ENCODE results near the gene DNAJC18. TPM values are rescaled to one million over a fixed set of nuclear protein-coding genes. Genes with fewer than 3 reads are reported as not detected.
A peak's percentile ranks its signal among the peaks of the same experiment; 100 is the strongest.

The DNAJC18 gene
- total RNA-seq, 1 experiment from 2014 or later = 9.0 TPM

- DNase-seq = no peak
- Histone ChIP-seq H3K4me3 (ENCODE audit: low read length) (no peak overlapping the region), H3K4me2 (ENCODE audit: low read depth, low read length, poor library complexity, severe bottlenecking) (no peak overlapping the region), H3K27me3 (ENCODE audit: low read length) (no peaks in the 10 kb centered on the region), H3K36me3 (ENCODE audit: insufficient read depth, low read length) (no peaks in the 10 kb centered on the region), H3K27ac (ENCODE audit: low read length) (no peak overlapping the region), H2AFZ (ENCODE audit: low read length) (no peak overlapping the region), H3K4me1 (ENCODE audit: low read length) (no peaks in the 10 kb centered on the region), H3K79me2 (ENCODE audit: low read length) (no peaks in the 10 kb centered on the region), H3K9me3 (ENCODE audit: low read length) (no peaks in the 10 kb centered on the region), H3K9me2 (replicated peaks; ENCODE audit: insufficient read depth, low read length) (no peaks in the 10 kb centered on the region), H3K9ac (ENCODE audit: low read length) (no peak overlapping the region), H4K20me1 (ENCODE audit: insufficient read depth, low read depth, low read length) (no peaks in the 10 kb centered on the region)
These were observed 13.8 kb downstream of the DNAJC18 start for GRCh38 chr5:139425497-139425896.

GRCh38 chr5:139422307-139422893 is 16.9 kb downstream of the DNAJC18 start:
- no peaks in the 10 kb centered on the region for H3K9me2 ChIP-seq (replicated peaks; ENCODE audit: insufficient read depth, low read length)
- H3K9ac ChIP-seq (ENCODE audit: low read length) = no peak overlapping the region
- H3K79me2 ChIP-seq (ENCODE audit: low read length) = no peaks in the 10 kb centered on the region
- no peak overlapping the region for H2AFZ ChIP-seq (ENCODE audit: low read length)
- H3K4me3 ChIP-seq (ENCODE audit: low read length) = no peak overlapping the region
- no peak overlapping the region for H3K4me2 ChIP-seq (ENCODE audit: low read depth, low read length, poor library complexity, severe bottlenecking)
- H3K27ac ChIP-seq (ENCODE audit: low read length) = no peak overlapping the region
- no peaks in the 10 kb centered on the region for H3K27me3 ChIP-seq (ENCODE audit: low read length)
- no peaks in the 10 kb centered on the region for H3K36me3 ChIP-seq (ENCODE audit: insufficient read depth, low read length)
- peak; percentile 90 for DNase-seq
- no peaks in the 10 kb centered on the region for H3K4me1 ChIP-seq (ENCODE audit: low read length)
- H4K20me1 ChIP-seq (ENCODE audit: insufficient read depth, low read depth, low read length) = no peaks in the 10 kb centered on the region
- no peaks in the 10 kb centered on the region for H3K9me3 ChIP-seq (ENCODE audit: low read length)

- H3K4me3 ChIP-seq (ENCODE audit: low read length) = no peak overlapping the region
- H3K79me2 ChIP-seq (ENCODE audit: low read length) = no peaks in the 10 kb centered on the region
- no peaks in the 10 kb centered on the region for H3K36me3 ChIP-seq (ENCODE audit: insufficient read depth, low read length)
- no peaks in the 10 kb centered on the region for H4K20me1 ChIP-seq (ENCODE audit: insufficient read depth, low read depth, low read length)
- DNase-seq = no peak
- no peak overlapping the region for H3K9ac ChIP-seq (ENCODE audit: low read length)
- H2AFZ ChIP-seq (ENCODE audit: low read length) = no peak overlapping the region
- H3K4me2 ChIP-seq (ENCODE audit: low read depth, low read length, poor library complexity, severe bottlenecking) = no peak overlapping the region
- no peaks in the 10 kb centered on the region for H3K9me2 ChIP-seq (replicated peaks; ENCODE audit: insufficient read depth, low read length)
- H3K27ac ChIP-seq (ENCODE audit: low read length) = no peak overlapping the region
- no peaks in the 10 kb centered on the region for H3K9me3 ChIP-seq (ENCODE audit: low read length)
- H3K4me1 ChIP-seq (ENCODE audit: low read length) = no peaks in the 10 kb centered on the region
- no peaks in the 10 kb centered on the region for H3K27me3 ChIP-seq (ENCODE audit: low read length)
These were observed 19.8 kb downstream of the DNAJC18 start for GRCh38 chr5:139419226-139420192.

- H3K36me3 ChIP-seq (ENCODE audit: insufficient read depth, low read length) = no peaks in the 10 kb centered on the region
- H3K4me3 ChIP-seq (ENCODE audit: low read length) = no peak overlapping the region
- H3K9ac ChIP-seq (ENCODE audit: low read length) = no peak overlapping the region
- no peak overlapping the region for H2AFZ ChIP-seq (ENCODE audit: low read length)
- H3K79me2 ChIP-seq (ENCODE audit: low read length) = no peaks in the 10 kb centered on the region
- no peaks in the 10 kb centered on the region for H3K27me3 ChIP-seq (ENCODE audit: low read length)
- no peaks in the 10 kb centered on the region for H3K4me1 ChIP-seq (ENCODE audit: low read length)
- no peak overlapping the region for H3K27ac ChIP-seq (ENCODE audit: low read length)
- H3K4me2 ChIP-seq (ENCODE audit: low read depth, low read length, poor library complexity, severe bottlenecking) = no peak overlapping the region
- H3K9me3 ChIP-seq (ENCODE audit: low read length) = no peaks in the 10 kb centered on the region
- no peak for DNase-seq
- H3K9me2 ChIP-seq (replicated peaks; ENCODE audit: insufficient read depth, low read length) = no peaks in the 10 kb centered on the region
- no peaks in the 10 kb centered on the region for H4K20me1 ChIP-seq (ENCODE audit: insufficient read depth, low read depth, low read length)
These were observed 20.5 kb downstream of the DNAJC18 start for GRCh38 chr5:139418793-139419192.

- no peak overlapping the region for H3K4me3 ChIP-seq (ENCODE audit: low read length)
- H3K9me3 ChIP-seq (ENCODE audit: low read length) = no peaks in the 10 kb centered on the region
- no peaks in the 10 kb centered on the region for H3K4me1 ChIP-seq (ENCODE audit: low read length)
- no peak for DNase-seq
- no peaks in the 10 kb centered on the region for H3K27me3 ChIP-seq (ENCODE audit: low read length)
- no peaks in the 10 kb centered on the region for H3K9me2 ChIP-seq (replicated peaks; ENCODE audit: insufficient read depth, low read length)
- no peak overlapping the region for H2AFZ ChIP-seq (ENCODE audit: low read length)
- H3K9ac ChIP-seq (ENCODE audit: low read length) = no peak overlapping the region
- H3K79me2 ChIP-seq (ENCODE audit: low read length) = no peaks in the 10 kb centered on the region
- no peaks in the 10 kb centered on the region for H4K20me1 ChIP-seq (ENCODE audit: insufficient read depth, low read depth, low read length)
- H3K36me3 ChIP-seq (ENCODE audit: insufficient read depth, low read length) = no peaks in the 10 kb centered on the region
- no peak overlapping the region for H3K27ac ChIP-seq (ENCODE audit: low read length)
- no peak overlapping the region for H3K4me2 ChIP-seq (ENCODE audit: low read depth, low read length, poor library complexity, severe bottlenecking)
These were observed 22.1 kb downstream of the DNAJC18 start for GRCh38 chr5:139417214-139417613.

GRCh38 chr5:139416651-139417050 is 22.7 kb downstream of the DNAJC18 start:
- Histone ChIP-seq H3K27ac (ENCODE audit: low read length) (no peak overlapping the region), H3K4me1 (ENCODE audit: low read length) (no peaks in the 10 kb centered on the region), H3K4me2 (ENCODE audit: low read depth, low read length, poor library complexity, severe bottlenecking) (no peak overlapping the region), H2AFZ (ENCODE audit: low read length) (no peak overlapping the region), H3K4me3 (ENCODE audit: low read length) (no peak overlapping the region), H3K9me2 (replicated peaks; ENCODE audit: insufficient read depth, low read length) (no peaks in the 10 kb centered on the region), H4K20me1 (ENCODE audit: insufficient read depth, low read depth, low read length) (no peaks in the 10 kb centered on the region), H3K79me2 (ENCODE audit: low read length) (no peaks in the 10 kb centered on the region), H3K36me3 (ENCODE audit: insufficient read depth, low read length) (no peaks in the 10 kb centered on the region), H3K27me3 (ENCODE audit: low read length) (no peaks in the 10 kb centered on the region), H3K9ac (ENCODE audit: low read length) (no peak overlapping the region), H3K9me3 (ENCODE audit: low read length) (no peaks in the 10 kb centered on the region)
- no peak for DNase-seq

- Histone ChIP-seq H3K4me3 (ENCODE audit: low read length) (no peak overlapping the region), H4K20me1 (ENCODE audit: insufficient read depth, low read depth, low read length) (no peaks in the 10 kb centered on the region), H3K27ac (ENCODE audit: low read length) (no peak overlapping the region), H2AFZ (ENCODE audit: low read length) (no peak overlapping the region), H3K9me2 (replicated peaks; ENCODE audit: insufficient read depth, low read length) (no peaks in the 10 kb centered on the region), H3K9me3 (ENCODE audit: low read length) (no peaks in the 10 kb centered on the region), H3K4me2 (ENCODE audit: low read depth, low read length, poor library complexity, severe bottlenecking) (no peak overlapping the region), H3K79me2 (ENCODE audit: low read length) (no peaks in the 10 kb centered on the region), H3K36me3 (ENCODE audit: insufficient read depth, low read length) (no peaks in the 10 kb centered on the region), H3K27me3 (ENCODE audit: low read length) (no peaks in the 10 kb centered on the region), H3K9ac (ENCODE audit: low read length) (no peak overlapping the region), H3K4me1 (ENCODE audit: low read length) (no peaks in the 10 kb centered on the region)
- no peak for DNase-seq
These were observed 23.5 kb downstream of the DNAJC18 start for GRCh38 chr5:139415869-139416268.

- Histone ChIP-seq H3K4me2 (ENCODE audit: low read depth, low read length, poor library complexity, severe bottlenecking) (no peak overlapping the region), H3K27me3 (ENCODE audit: low read length) (no peaks in the 10 kb centered on the region), H3K9ac (ENCODE audit: low read length) (no peak overlapping the region), H3K4me1 (ENCODE audit: low read length) (peaks cover under 1% of the 10 kb centered on the region), H4K20me1 (ENCODE audit: insufficient read depth, low read depth, low read length) (no peaks in the 10 kb centered on the region), H3K27ac (ENCODE audit: low read length) (no peak overlapping the region), H3K79me2 (ENCODE audit: low read length) (no peaks in the 10 kb centered on the region), H3K36me3 (ENCODE audit: insufficient read depth, low read length) (no peaks in the 10 kb centered on the region), H2AFZ (ENCODE audit: low read length) (no peak overlapping the region), H3K4me3 (ENCODE audit: low read length) (no peak overlapping the region), H3K9me3 (ENCODE audit: low read length) (no peaks in the 10 kb centered on the region), H3K9me2 (replicated peaks; ENCODE audit: insufficient read depth, low read length) (no peaks in the 10 kb centered on the region)
- DNase-seq = no peak
These were observed 24.0 kb downstream of the DNAJC18 start for GRCh38 chr5:139415221-139415861.
